SK-N-SH (cell line): ENCODE data around the gene E2F4.

ENCODE experiments used
- CHD2 ChIP-seq: fragments of 150-350 bp; IDR thresholded peaks from 2 replicates; pipeline ENCODE4 v1.6.1; 2018; ENCODE audit warnings: low read length; ENCODE audit not compliant: partially characterized antibody
- CTCF ChIP-seq: fragments of 200-600 bp; sonication (generic); IDR thresholded peaks from 2 replicates; pipeline ENCODE4 v1.6.1; 2017; ENCODE audit warnings: antibody characterized with exemption, mild to moderate bottlenecking, moderate library complexity
- EP300 ChIP-seq, 2 experiments: IDR thresholded peaks; 2 replicates each; pipeline versions ENCODE4 v1.4.0 to v1.6.1; 2012; ENCODE audit warnings: borderline replicate concordance in 1 of 2, low read depth in 1 of 2, low read length in 1 of 2
- EZH2phosphoT487 ChIP-seq: fragments of 200-600 bp; sonication (generic); IDR thresholded peaks from 2 replicates; pipeline ENCODE4 v1.6.1; 2017; ENCODE audit warnings: low read depth, mixed run types, mild to moderate bottlenecking, antibody characterized with exemption, moderate library complexity, borderline replicate concordance
- JUND ChIP-seq: IDR thresholded peaks from 2 replicates; pipeline ENCODE4 v1.4.0; 2012
- RAD21 ChIP-seq: IDR thresholded peaks from 2 replicates; pipeline ENCODE4 v1.6.1; 2012; ENCODE audit warnings: mild to moderate bottlenecking, low read length
- REST ChIP-seq: IDR thresholded peaks from 2 replicates; pipeline ENCODE4 v1.6.1; 2012; ENCODE audit warnings: mild to moderate bottlenecking, low read depth, low read length, moderate library complexity
- TAF1 ChIP-seq: IDR thresholded peaks from 2 replicates; pipeline ENCODE4 v1.6.1; 2012; ENCODE audit warnings: low read depth, mild to moderate bottlenecking, low read length, moderate library complexity, borderline replicate concordance
- TCF12 ChIP-seq: IDR thresholded peaks from 2 replicates; pipeline ENCODE4 v1.4.0; 2012
- YY1 ChIP-seq: IDR thresholded peaks from 2 replicates; pipeline ENCODE4 v1.4.0; 2012; ENCODE audit warnings: low read depth, mild to moderate bottlenecking

GRCh38 chr16:67195676-67196075 is 3.7 kb downstream of the E2F4 start:
- TF ChIP-seq CHD2 (no peak), CTCF (no peak), TCF12 (no peak), JUND (no peak), TAF1 (no peak), RAD21 (no peak), EZH2phosphoT487 (no peak), REST (no peak), EP300 (IDR thresholded peaks at IDR 0.05; ENCODE audit: borderline replicate concordance in 1 of 2, low read depth in 1 of 2, low read length in 1 of 2) (no peak), YY1 (no peak)
